ENCODE results near the gene FABP2. TPM values are rescaled to one million over a fixed set of nuclear protein-coding genes. Genes with fewer than 3 reads are reported as not detected.
"Not testable (repeated sequence)": the region's sequence is repeated elsewhere in the genome, so short reads cannot be mapped to it uniquely, and the experiment has no call there.

Gene FABP2
- total RNA-seq, 1 experiment from 2014 or later: not detected

DNA sequence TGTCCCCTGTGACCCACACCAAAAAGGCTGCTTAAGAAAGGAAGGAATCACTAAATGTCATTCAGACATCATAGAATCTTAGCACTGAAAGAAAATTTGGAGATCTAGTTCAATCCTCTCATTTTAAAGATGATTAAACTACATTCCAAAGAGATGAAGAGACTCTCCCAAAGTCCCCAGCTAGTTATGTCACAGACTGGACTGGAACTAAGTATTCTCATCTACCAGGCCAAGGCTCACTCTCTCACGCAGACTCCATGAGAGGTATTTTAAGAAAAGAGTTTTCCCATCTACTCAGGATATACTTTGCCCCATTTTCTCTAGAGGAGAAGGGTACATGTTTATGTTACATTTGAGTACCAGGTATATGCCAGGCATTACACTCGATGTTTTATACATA is 6.9 kb downstream of the FABP2 start:
- in situ Hi-C loops (cut with HindIII; ENCODE audit: low sequenced_read_pairs): no loop called here
- no peak for DNase-seq (ENCODE audit: low spot score)

DNA sequence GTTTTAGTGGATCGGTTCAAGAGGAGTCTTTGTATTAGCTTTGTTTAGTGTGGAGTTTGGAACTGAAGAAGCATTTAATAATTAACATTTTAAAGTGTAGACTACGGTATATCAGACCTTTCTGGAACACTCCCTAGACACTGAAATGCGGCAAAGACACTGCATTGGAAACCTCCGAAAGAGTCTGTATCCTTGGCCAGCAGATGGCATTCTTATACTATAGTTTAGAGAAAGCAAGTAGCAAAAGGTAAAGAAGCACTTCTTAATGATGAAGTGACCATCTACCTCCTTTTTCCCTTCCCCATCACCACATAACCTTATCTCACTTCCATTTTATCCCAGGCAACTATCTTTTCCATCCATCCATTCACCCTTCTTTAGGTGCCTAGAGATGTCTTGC is 7.6 kb downstream of the FABP2 start:
- in situ Hi-C loops (cut with HindIII; ENCODE audit: low sequenced_read_pairs): no loop called here
- DNase-seq (ENCODE audit: low spot score): peak; percentile 44

DNA sequence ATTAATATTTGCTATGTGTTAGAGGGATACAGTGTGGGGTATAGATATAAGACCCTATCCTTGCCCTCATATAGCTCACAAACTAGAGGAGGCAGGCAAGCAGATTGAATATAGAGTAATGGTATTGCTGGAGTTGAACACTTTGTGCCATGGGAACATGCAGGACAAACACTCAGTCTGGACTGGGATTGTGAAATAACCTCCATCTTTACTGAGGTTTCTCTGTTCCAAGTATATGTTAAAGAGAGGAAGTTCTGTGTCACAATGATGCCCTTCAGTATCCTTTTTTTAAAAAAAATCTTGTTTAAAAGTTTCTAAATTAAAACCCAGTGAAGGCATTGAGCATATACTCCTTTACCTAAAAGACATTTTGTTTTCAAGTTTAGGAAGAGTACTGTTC is 8.7 kb downstream of the FABP2 start:
- in situ Hi-C loops (cut with HindIII; ENCODE audit: low sequenced_read_pairs): no loop called here
- DNase-seq (ENCODE audit: low spot score): no peak

DNA sequence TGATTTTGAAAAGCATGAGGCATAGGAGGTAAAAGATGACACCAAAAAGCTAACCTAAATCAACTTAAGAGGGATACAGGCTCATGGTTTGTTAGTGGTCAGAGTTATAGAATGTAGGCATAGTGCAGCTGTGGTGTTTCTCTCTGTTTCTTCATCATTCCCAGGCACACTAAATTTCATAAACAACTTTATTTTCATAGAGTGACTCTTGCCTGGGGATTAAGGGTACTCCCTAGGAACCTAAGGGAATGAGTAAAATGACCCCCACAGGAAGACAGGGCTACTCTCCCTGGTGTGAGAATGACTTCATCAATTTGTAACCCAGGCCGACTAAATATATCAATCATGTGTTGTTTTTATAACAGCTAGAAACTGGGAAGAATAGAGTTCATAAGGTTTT is 11.1 kb downstream of the FABP2 start:
- no peak for DNase-seq (ENCODE audit: low spot score)
- in situ Hi-C loops (cut with HindIII; ENCODE audit: low sequenced_read_pairs): no loop called here

DNA sequence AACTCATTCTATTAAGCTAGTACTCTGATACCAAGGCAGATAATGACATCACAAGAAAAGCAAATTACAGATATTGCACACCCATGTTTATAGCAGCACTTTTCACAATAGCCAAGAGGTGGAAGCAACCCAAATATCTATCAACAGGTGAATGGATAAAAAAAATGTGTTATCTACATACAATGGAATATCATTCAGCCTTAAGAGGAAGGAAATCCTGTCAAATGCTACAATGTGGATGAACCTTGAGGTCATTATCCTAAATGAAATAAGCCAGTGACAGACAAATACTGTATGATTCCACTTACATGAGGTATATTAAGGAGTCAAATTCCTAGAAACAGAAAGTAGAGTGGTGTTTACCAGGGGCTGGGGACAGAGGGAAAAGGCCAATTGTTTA is 14.3 kb downstream of the FABP2 start:
- in situ Hi-C loops (cut with HindIII; ENCODE audit: low sequenced_read_pairs): no loop called here
- DNase-seq (ENCODE audit: low spot score): no peak

DNA sequence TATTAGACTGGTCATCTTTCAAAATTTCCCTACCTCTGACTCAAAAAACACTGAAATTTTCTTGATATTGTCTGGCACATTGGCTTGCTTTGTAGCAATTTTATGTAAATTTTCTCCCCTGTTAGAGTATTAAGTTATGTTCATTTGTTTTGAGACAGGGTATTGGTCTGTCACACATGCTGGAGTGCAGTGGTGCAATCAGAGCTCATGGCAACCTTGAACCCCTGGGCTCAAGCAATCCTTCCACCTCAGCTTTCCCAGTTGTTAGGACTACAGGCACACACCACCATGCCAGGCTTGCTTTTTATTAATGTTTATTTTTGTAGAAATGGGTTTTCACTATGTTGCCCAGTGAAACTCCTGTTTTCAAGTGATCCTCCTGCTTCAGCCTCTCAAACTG is 17.5 kb downstream of the FABP2 start:
- DNase-seq (ENCODE audit: low spot score): no peak
- in situ Hi-C loops (cut with HindIII; ENCODE audit: low sequenced_read_pairs): no loop called here

DNA sequence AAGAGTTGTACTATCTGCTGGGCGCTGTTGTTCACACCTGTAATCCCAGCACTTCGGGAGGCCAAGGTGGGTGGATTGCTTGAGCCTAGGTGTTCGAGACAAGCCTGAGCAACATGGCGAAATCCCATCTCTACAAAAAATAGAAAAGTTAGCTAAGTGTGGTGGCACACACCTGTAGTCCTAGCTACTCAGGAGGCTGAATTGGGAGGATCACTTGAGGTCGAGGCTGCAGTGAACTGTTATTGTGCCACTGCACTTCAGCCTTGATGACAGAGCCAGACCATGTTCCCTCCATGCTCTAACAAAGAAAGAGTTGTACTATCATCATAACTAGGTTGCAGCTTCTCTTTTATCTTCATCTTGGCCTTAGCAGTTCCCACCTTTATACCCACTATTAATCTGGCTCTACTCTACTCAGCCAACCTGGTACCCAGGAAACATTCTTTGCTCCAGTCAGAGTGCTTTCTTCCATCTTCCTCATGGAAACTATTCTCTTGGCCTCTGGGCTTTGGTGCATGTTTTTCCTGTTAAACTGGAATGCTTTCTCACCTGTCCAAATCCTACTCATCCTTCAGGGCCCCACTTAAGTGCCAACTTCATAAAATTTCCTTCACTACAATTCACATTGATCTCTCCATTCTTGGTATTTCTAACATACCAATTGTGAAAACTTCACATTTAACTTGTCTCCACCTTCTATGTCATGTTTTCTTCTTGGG is 18.2 kb downstream of the FABP2 start:
- in situ Hi-C loops (cut with HindIII; ENCODE audit: low sequenced_read_pairs): no loop called here
- no peak for DNase-seq (ENCODE audit: low spot score)

DNA sequence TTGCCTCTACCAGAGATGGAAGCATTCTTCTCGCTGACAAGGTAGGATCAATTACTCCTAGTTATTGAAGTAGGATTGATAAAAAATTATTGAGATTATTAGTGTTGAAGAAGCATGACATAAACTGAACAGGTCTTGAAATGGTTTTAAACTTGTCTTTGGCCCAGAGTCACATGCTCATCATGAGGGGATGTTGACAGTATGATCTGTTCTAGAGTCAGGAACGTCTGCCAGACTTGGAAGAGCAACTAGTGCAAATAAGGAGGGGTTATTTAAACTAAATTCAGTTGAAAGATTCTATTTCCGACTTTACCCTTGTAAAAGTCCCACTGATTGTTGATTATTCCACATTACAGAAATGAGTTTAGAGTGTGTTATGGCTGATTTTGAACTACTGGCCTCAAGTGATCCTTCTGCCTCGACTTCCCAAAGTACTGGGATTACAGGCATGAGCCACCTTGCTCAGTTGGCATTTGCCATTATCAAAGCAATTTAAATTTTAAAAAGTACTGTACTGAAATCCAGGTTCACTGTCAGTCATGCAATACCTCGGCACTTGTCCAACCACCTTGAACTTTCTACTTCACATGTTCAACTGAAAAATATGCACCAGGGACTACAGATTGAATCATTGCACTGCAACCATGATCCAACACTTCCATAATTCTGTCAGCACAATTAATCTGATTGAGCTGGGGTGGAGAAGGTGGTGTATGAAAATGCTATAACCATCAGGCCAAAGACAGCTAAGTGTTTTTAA is 19.7 kb downstream of the FABP2 start:
- no peak for DNase-seq (ENCODE audit: low spot score)
- in situ Hi-C loops (cut with HindIII; ENCODE audit: low sequenced_read_pairs): no loop called here

DNA sequence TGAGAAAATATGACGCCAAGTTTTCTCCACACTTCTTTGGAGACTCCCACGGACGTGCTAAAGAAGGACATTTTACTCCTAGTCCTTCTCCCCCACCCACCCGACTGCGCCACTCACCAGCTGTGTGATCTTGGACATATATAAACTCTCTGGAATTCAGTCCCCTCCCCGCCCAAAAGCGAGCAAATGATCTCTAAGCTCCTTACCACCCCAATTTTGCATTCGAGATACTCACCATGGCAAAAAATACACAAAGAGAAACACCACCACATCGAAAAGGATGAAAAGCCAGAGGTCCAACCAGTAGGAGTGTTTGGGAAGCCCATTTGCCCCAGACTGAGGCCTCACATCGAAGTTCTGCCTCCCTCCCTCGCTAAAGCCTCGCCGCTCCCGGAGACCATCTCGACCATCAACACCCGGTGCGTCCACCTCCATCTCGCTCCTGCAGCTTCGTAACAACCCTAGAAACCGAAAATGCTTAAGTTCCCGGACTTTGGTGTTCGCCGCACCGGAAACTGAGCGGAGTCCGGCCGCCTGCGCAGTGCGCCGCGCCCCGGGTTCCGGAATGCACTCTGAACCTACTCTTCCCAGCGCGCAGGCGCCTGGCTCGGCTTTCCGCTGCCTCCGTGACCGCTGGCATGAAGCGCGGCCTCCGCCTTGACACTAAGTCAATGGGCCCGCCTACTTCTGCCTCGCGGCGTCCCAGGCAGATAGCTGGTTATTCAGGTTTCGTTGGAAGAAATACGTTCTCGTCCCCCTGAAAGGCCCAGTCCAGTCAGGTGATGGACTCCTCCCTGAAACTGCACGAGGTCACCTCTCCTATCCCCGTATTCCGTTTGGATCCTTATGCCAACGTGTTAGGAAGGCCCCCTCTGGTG is 21.6 kb downstream of the FABP2 start:
- in situ Hi-C loops (cut with HindIII; ENCODE audit: low sequenced_read_pairs): no loop called here

DNA sequence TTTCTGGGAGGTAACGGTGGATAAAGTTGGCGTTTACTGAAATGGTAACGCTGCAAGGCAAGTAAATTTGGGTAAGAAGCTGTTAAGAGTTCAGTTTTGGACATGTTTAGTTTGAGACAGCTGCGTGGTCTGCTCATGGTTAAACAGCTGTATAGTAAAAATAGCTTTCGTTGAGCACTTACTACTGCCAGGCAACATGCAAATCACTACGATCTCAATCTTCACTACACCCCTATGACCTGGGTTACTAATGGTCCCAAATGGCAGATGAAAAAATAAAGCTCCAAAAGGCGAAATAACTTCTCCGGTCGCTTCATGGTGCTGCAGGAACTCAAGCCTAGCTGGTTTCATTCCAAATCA is 22.2 kb downstream of the FABP2 start:
- DNase-seq (ENCODE audit: low spot score): no peak
- in situ Hi-C loops (cut with HindIII; ENCODE audit: low sequenced_read_pairs): no loop called here

More for the DNA sequence above, 21.6 kb downstream of the FABP2 start:
- DNase-seq (ENCODE audit: low spot score): peak; percentile 83

DNA sequence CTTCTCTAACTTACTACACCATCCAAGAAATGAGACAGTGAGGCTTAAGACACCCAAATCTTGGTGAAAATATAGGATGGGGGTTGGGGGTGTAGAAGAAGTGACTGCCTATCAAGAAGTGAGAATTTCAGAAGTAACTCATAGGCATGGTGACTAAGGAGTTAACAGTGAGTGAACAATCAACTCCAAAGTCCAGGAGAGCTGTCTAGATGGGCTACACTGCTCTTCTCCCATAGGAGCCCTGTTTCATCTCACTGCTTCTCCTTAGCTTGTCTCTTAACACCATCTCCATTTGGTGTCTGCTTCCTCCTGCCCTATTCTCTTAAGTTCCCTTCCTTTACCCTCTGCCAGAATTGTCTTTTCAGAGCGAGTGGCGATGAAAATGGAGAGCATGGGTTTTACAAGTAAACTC is 22.7 kb downstream of the FABP2 start:
- in situ Hi-C loops (cut with HindIII; ENCODE audit: low sequenced_read_pairs): no loop called here
- DNase-seq (ENCODE audit: low spot score): peak; percentile 22

DNA sequence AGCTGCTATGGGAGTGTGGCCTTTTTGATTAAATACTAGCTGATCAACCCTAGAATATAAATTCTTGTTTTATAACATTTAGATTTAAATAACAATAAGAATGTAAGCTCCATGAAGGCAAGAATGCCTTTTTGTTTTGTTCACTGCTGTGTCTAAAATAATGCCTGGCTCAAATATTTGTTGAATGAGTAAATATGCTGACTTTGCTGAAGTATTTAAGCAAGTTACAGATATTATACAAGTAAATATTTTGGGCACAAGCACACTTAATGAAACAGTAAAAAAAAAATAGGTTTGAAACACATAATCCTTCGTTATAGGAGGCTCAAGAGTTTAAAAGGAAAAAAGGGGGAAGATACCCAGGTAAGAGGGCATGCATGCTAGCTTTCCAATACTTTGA is 24.1 kb downstream of the FABP2 start:
- in situ Hi-C loops (cut with HindIII; ENCODE audit: low sequenced_read_pairs): no loop called here
- no peak for DNase-seq (ENCODE audit: low spot score)

DNA sequence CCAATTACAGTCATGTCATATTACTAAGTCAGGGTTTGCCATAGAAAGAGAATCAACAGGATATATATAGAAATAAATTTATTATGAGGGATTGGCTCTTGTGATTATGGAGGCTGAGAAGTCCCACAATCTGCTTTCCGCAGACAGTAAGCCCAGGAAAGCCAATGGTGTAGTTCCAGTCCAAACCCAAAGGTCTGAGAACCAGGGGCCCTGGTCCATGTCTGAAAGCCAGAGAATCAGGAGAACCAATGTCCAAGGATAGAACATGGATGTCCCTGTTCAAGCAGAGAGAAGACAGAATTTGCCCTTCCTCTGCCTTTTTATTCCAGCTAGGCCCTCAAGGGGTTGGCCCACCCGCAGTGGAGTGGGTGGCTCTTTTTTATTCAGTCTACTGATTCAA is 25.6 kb downstream of the FABP2 start:
- no peak for DNase-seq (ENCODE audit: low spot score)
- in situ Hi-C loops (cut with HindIII; ENCODE audit: low sequenced_read_pairs): no loop called here

DNA sequence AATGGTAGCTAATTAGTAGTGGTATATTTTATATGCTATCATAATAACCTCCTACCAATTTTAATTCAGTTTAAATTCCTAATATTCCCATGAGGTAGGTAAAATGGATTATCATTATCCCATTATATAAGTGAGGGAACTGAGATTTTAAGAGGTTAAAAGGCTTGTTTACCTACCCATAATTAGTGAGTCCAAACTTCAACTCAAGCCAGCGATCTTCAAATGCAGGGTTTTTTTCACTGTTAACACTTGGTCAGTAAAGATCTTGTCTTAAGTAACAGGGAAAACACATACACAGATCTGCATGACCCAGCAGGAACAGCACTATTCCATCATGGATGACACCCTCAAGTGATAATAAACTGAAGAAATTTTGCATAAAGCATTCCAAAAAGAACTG is 31.3 kb downstream of the FABP2 start:
- in situ Hi-C loops (cut with HindIII; ENCODE audit: low sequenced_read_pairs): no loop called here
- no peak for DNase-seq (ENCODE audit: low spot score)

DNA sequence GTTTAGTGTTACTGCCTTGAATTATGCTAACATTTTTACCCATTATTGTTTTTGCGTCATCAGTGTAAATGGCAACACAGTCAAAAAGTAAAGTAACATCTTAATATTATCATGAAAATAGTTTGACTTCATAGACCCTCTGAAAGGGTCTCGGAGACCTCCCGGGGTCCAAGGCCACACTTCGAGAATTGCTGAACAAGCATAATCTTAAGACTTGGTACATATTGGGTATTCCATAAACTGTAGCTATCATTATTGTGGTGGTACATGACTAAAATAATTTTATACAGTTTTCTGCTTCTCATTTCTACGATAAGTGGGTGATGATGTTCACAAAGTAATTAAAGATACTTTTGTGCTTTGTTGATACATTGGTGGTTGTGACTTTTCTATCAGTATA is 32.6 kb downstream of the FABP2 start:
- in situ Hi-C loops (cut with HindIII; ENCODE audit: low sequenced_read_pairs): no loop called here
- DNase-seq (ENCODE audit: low spot score): no peak

DNA sequence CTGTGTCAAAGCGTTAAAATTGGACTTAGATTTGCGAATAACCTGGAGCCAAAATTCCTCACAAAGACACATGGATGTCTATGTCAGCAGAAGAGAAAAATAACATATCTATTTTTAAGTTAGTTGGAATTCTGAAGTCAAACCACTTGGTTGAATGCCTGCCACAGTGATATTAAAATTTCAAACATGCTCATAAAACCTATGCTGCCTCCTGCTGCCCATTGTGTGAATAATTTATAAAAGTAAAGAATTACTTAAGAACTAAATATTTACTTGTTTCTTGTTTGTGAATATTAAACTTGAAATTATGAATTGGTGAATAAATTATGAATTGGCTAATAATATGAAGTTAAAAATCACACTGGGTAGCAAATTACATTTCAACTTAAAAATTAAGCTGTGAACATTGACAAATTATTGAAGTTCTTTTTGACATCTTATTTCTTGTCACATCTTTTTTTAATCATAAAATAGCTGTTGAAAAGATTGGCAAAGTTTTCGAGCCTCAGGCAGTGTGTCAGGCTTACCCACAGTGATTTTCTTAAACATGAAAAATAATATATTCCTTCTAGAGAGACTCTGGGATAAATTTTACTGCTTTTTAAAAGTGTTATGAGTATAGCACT is 35.4 kb downstream of the FABP2 start:
- DNase-seq (ENCODE audit: low spot score): peak; percentile 24
- in situ Hi-C loops (cut with HindIII; ENCODE audit: low sequenced_read_pairs): no loop called here

DNA sequence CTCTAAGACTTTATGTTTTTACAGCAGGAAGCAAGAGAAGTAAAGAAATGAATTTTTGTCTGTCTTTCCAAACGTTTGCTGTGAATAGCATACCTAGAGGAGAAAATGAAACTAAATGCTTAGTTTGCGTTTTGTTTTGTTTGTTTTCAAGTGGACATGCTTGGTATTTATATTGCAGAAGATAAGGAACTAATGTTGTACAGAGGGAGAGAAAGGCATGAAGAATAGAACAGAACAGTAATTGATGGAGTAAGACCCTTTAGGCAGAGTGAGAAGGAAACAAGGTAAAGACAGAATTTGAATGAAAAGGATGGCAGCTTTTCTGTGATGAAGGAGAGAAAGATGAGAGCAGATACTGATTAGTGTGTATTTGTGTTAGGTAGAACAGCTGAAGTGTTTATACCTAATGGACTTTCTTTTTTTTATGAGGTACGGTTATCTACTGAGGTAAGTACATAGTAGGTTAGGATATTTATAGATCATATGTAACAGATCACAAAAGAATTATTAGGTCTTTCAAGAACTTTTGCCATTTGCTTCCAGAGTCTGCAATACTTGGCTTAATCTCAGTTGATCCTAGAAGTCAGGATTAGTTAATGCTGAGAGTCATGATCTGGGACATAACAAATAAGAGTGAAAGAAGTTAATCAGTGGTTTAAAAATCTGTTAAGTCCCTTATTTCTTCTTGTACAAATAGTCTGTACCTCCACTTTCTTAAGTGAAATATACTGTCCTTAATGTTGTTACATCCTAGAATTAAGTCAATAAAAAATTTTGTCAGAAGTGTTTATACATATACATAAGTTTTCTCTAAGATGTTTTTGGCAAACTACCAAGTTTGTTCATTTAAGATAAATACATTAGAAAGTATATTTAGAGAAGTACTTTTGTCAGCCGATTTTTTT is 36.8 kb downstream of the FABP2 start:
- in situ Hi-C loops (cut with HindIII; ENCODE audit: low sequenced_read_pairs): no loop called here
- no peak for DNase-seq (ENCODE audit: low spot score)

DNA sequence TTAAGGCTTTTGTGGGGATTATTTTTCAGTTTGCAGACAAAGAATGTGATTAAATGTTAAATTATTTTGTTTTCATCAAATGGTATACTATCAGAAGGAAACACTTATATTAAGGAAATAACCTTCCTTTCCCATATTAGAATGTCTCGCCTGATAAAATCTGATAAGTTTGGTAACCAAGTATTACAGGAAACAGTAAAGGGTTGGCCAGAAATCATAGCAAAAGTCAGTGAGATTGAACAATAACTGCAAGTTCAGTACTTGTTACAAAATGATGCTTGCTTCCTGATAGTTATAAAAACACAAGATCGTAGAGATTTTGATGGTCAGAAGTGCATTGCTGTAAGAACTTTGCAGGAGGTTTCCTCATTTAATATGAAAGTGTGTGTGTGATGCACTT is 40.5 kb downstream of the FABP2 start:
- in situ Hi-C loops (cut with HindIII; ENCODE audit: low sequenced_read_pairs): no loop called here
- DNase-seq (ENCODE audit: low spot score): no peak

DNA sequence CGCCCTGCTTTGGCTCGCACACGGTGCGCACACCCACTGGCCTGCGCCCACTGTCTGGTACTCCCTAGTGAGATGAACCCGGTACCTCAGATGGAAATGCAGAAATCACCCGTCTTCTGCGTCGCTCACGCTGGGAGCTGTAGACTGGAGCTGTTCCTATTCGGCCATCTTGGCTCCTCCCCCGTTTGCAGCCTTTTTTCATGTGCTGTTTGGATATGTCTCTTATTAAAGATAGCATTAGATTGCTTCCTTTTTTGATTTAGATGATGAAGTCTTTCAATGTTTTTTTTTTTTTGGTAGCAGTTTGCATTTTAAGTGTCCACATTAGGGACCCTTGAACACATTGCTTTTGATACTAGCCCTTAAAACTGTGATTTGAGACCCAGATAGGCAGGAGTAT is 42.0 kb downstream of the FABP2 start:
- in situ Hi-C loops (cut with HindIII; ENCODE audit: low sequenced_read_pairs): not testable (repeated sequence)

More for the DNA sequence above, 42.0 kb downstream of the FABP2 start:
- not testable (repeated sequence) for DNase-seq (ENCODE audit: low spot score)

All from G401 (cell line).